Dedifferentiated amniotic fluid mesenchymal stem cell (primary cell): ENCODE measurements around the gene MRPS6.
A peak's percentile ranks its signal among the peaks of the same experiment; 100 is the strongest.

ENCODE experiments used
- DNase-seq: peaks from one replicate; pipeline ENCODE4 v3.0.0-alpha.2; 2016; ENCODE audit errors: extremely low spot score

The MRPS6 gene

GRCh38 chr21:34100790-34101189, 27.4 kb downstream of the MRPS6 start:
- no peak for DNase-seq

GRCh38 chr21:34105947-34106541, 32.7 kb downstream of the MRPS6 start:
- peak; percentile 20 for DNase-seq

- DNase-seq, result no peak
These were observed 34.2 kb downstream of the MRPS6 start for GRCh38 chr21:34107606-34108005.

GRCh38 chr21:34109075-34109474, 35.7 kb downstream of the MRPS6 start:
- no peak for DNase-seq

- DNase-seq, result no peak
These were observed 37.3 kb downstream of the MRPS6 start for GRCh38 chr21:34110594-34111202.

- DNase-seq, result no peak
These were observed 39.1 kb downstream of the MRPS6 start for GRCh38 chr21:34112316-34113033.

- no peak for DNase-seq
These were observed 40.5 kb downstream of the MRPS6 start for GRCh38 chr21:34113842-34114241.

GRCh38 chr21:34115160-34115559, 41.8 kb downstream of the MRPS6 start:
- DNase-seq, result no peak

GRCh38 chr21:34116569-34116968, 43.2 kb downstream of the MRPS6 start:
- DNase-seq, result no peak

GRCh38 chr21:34120867-34121266, 47.5 kb downstream of the MRPS6 start:
- DNase-seq, result no peak

GRCh38 chr21:34122047-34122446, 48.7 kb downstream of the MRPS6 start:
- no peak for DNase-seq

GRCh38 chr21:34123609-34124008, 50.2 kb downstream of the MRPS6 start:
- no peak for DNase-seq

GRCh38 chr21:34126269-34126668, 52.9 kb downstream of the MRPS6 start:
- DNase-seq, result no peak

- DNase-seq, result no peak
These were observed 53.3 kb downstream of the MRPS6 start for GRCh38 chr21:34126691-34127090.

GRCh38 chr21:34128124-34128523, 54.7 kb downstream of the MRPS6 start:
- no peak for DNase-seq

- no peak for DNase-seq
These were observed 55.3 kb downstream of the MRPS6 start for GRCh38 chr21:34128674-34129038.

GRCh38 chr21:34129039-34129891, 55.9 kb downstream of the MRPS6 start:
- peak; percentile 95 for DNase-seq

- peak; percentile 34 for DNase-seq
These were observed 56.7 kb downstream of the MRPS6 start for GRCh38 chr21:34129901-34130715.

- DNase-seq, result no peak
These were observed 57.3 kb downstream of the MRPS6 start for GRCh38 chr21:34130716-34130985.

GRCh38 chr21:34131586-34131985, 58.2 kb downstream of the MRPS6 start:
- no peak for DNase-seq

- DNase-seq, result no peak
These were observed 58.8 kb downstream of the MRPS6 start for GRCh38 chr21:34132202-34132601.

GRCh38 chr21:34132926-34133325, 59.5 kb downstream of the MRPS6 start:
- no peak for DNase-seq
